Vagina (tissue), 2 donors: ENCODE measurements around the gene MEF2C. TPM values are rescaled to one million over a fixed set of nuclear protein-coding genes. Genes with fewer than 3 reads are reported as not detected.
"Not testable (repeated sequence)": the region's sequence is repeated elsewhere in the genome, so short reads cannot be mapped to it uniquely, and the experiment has no call there.

Experiments
- DNase-seq, 2 donors: peaks; one replicate each; pipeline ENCODE4 v3.0.0-alpha.2; 2017; ENCODE audit errors: extremely low spot score in 2 of 2
- H3K27ac ChIP-seq: fragments of 200-600 bp; sonication (generic); one replicate; pipeline ENCODE4 v1.5.1; 2019
- H3K27me3 ChIP-seq: fragments of 200-600 bp; sonication (generic); one replicate; pipeline ENCODE4 v1.5.1; 2019
- H3K36me3 ChIP-seq, 2 donors: fragments of 200-600 bp; sonication (generic); one replicate each; pipeline ENCODE4 v1.5.1; 2017 to 2019
- H3K4me1 ChIP-seq: fragments of 200-600 bp; sonication (generic); one replicate; pipeline ENCODE4 v1.5.1; 2019
- H3K4me3 ChIP-seq, 2 donors: fragments of 200-600 bp; sonication (generic); 1 replicate in 1 of 2; 2 replicates in 1 of 2; pipeline ENCODE4 v1.5.1; 2016 to 2019
- H3K9me3 ChIP-seq: fragments of 200-600 bp; sonication (generic); one replicate; pipeline ENCODE4 v1.5.1; 2019
- CTCF ChIP-seq, 3 experiments: fragments of 450-650 bp in 2 of 3; fragments of 200-600 bp in 1 of 3; sonication (generic) in 1 of 3; IDR thresholded peaks; one replicate each; pipeline ENCODE4 v1.5.1; 2017 to 2019; ENCODE audit warnings: antibody characterized with exemption in 3 of 3, mild to moderate bottlenecking in 2 of 3, moderate library complexity in 2 of 3
- POLR2A ChIP-seq, 2 donors: fragments of 450-650 bp; IDR thresholded peaks; one replicate each; pipeline ENCODE4 v1.6.1; 2017; ENCODE audit warnings: antibody characterized with exemption in 2 of 2, mild to moderate bottlenecking in 2 of 2, moderate library complexity in 2 of 2
- POLR2AphosphoS5 ChIP-seq, 2 donors: sonication (generic); formaldehyde crosslinking; IDR thresholded peaks; one replicate each; pipeline ENCODE4 v1.9.0; 2017; ENCODE audit warnings: antibody characterized with exemption in 2 of 2, mild to moderate bottlenecking in 2 of 2, low read depth in 1 of 2; ENCODE audit not compliant: insufficient read depth in 1 of 2
- intact Hi-C: fragments of 100-400 bp; cut with DNase I; formaldehyde crosslinking; loops from one replicate; pipeline ENCODE4 v1.15.1; 2023
- total RNA-seq: library from RNA; depleted of rRNA; stranded (reverse); fragments of >200 nt; gene quantifications from one replicate; pipeline ENCODE4 v1.2.3, GENCODE V29; 2016

Gene MEF2C
- total RNA-seq, 1 donor from 2014 or later = 22.3 TPM

- no peaks in the 10 kb centered on the region for H3K27me3 ChIP-seq
- intact Hi-C loops = loop anchor here (5.0 kb wide), 1 partner anchor 89 kb away; no protein-coding TSS in a partner anchor
- H3K27ac ChIP-seq = no peak overlapping the region
- H3K4me1 ChIP-seq = no peaks in the 10 kb centered on the region
- DNase-seq = no peak
- H3K9me3 ChIP-seq = no peaks in the 10 kb centered on the region
- H3K36me3 ChIP-seq = no peaks in the 10 kb centered on the region
- H3K4me3 ChIP-seq = no peak overlapping the region
- TF ChIP-seq POLR2AphosphoS5 (IDR thresholded peaks at IDR 0.05; ENCODE audit: insufficient read depth in 1 of 2, low read depth in 1 of 2) (no peak), POLR2A (IDR thresholded peaks at IDR 0.05) (no peak), CTCF (IDR thresholded peaks at IDR 0.05) (no peak)
Observed at GRCh38 chr5:88858392-88858791, 24.6 kb downstream of the MEF2C start.

- not testable (repeated sequence) for H3K36me3 ChIP-seq, H3K27ac ChIP-seq, H3K4me3 ChIP-seq, H3K4me1 ChIP-seq, DNase-seq, H3K27me3 ChIP-seq, H3K9me3 ChIP-seq
- intact Hi-C loops = loop anchor here (5.0 kb wide), 1 partner anchor 91 kb away; no protein-coding TSS in a partner anchor
Observed at GRCh38 chr5:88856381-88856780, 26.6 kb downstream of the MEF2C start.

GRCh38 chr5:88854769-88855168 lies 28.2 kb downstream of the MEF2C start:
- Histone ChIP-seq H3K36me3 (no peaks in the 10 kb centered on the region), H3K9me3 (no peaks in the 10 kb centered on the region), H3K27me3 (no peaks in the 10 kb centered on the region), H3K27ac (no peak overlapping the region), H3K4me3 (no peak overlapping the region), H3K4me1 (no peaks in the 10 kb centered on the region)
- intact Hi-C loops = loop anchor here (5.0 kb wide), 1 partner anchor 93 kb away; no protein-coding TSS in a partner anchor
- TF ChIP-seq CTCF (IDR thresholded peaks at IDR 0.05) (no peak), POLR2A (IDR thresholded peaks at IDR 0.05) (no peak), POLR2AphosphoS5 (IDR thresholded peaks at IDR 0.05; ENCODE audit: insufficient read depth in 1 of 2, low read depth in 1 of 2) (no peak)
- DNase-seq = no peak

GRCh38 chr5:88847420-88847819 lies 35.6 kb downstream of the MEF2C start:
- Histone ChIP-seq H3K27me3 (no peaks in the 10 kb centered on the region), H3K36me3 (no peaks in the 10 kb centered on the region), H3K4me1 (no peaks in the 10 kb centered on the region), H3K27ac (no peak overlapping the region), H3K9me3 (no peaks in the 10 kb centered on the region), H3K4me3 (no peak overlapping the region)
- TF ChIP-seq POLR2AphosphoS5 (IDR thresholded peaks at IDR 0.05; ENCODE audit: insufficient read depth in 1 of 2, low read depth in 1 of 2) = no peak
- no peak for TF ChIP-seq CTCF (IDR thresholded peaks at IDR 0.05)
- no peak for TF ChIP-seq POLR2A (IDR thresholded peaks at IDR 0.05)
- DNase-seq = no peak
- intact Hi-C loops = no loop called here

GRCh38 chr5:88846434-88846833 lies 36.5 kb downstream of the MEF2C start:
- intact Hi-C loops = no loop called here
- TF ChIP-seq POLR2A (IDR thresholded peaks at IDR 0.05) (no peak), CTCF (IDR thresholded peaks at IDR 0.05) (no peak), POLR2AphosphoS5 (IDR thresholded peaks at IDR 0.05; ENCODE audit: insufficient read depth in 1 of 2, low read depth in 1 of 2) (no peak)
- Histone ChIP-seq H3K27me3 (no peaks in the 10 kb centered on the region), H3K9me3 (no peaks in the 10 kb centered on the region), H3K4me1 (no peaks in the 10 kb centered on the region), H3K4me3 (no peak overlapping the region), H3K36me3 (no peaks in the 10 kb centered on the region), H3K27ac (no peak overlapping the region)
- DNase-seq = no peak
